ENCODE data around the gene MANBA. TPM values are rescaled to one million over a fixed set of nuclear protein-coding genes. Genes with fewer than 3 reads are reported as not detected.

Gene MANBA
- polyA plus RNA-seq, 1 donor: 25.3 TPM

GRCh38 chr4:102642631-102643298 lies 118.0 kb downstream of the MANBA start:
- Histone ChIP-seq H3K4me3 (ENCODE audit: low read length) (no peak overlapping the region), H3K4me1 (ENCODE audit: control insufficient read depth, insufficient read depth, low read length) (no peaks in the 10 kb centered on the region), H3K9me3 (ENCODE audit: control insufficient read depth, low read depth, low read length) (no peaks in the 10 kb centered on the region), H3K27ac (ENCODE audit: low read length) (no peak overlapping the region), H3K36me3 (ENCODE audit: control insufficient read depth, insufficient read depth, low read length) (peaks cover 14% of the 10 kb centered on the region), H3K27me3 (ENCODE audit: control insufficient read depth, insufficient read depth, low read length) (no peaks in the 10 kb centered on the region)
- DNase-seq: no peak
- 100% methylated on average over 1 of the region's 5 CpGs for WGBS (ENCODE audit: insufficient coverage, low lambda C conversion rate)

- Histone ChIP-seq H3K27ac (ENCODE audit: low read length) (no peak overlapping the region), H3K27me3 (ENCODE audit: control insufficient read depth, insufficient read depth, low read length) (no peaks in the 10 kb centered on the region), H3K4me3 (ENCODE audit: low read length) (no peak overlapping the region)
Observed at GRCh38 chr4:102641793-102642192, 119.0 kb downstream of the MANBA start.

GRCh38 chr4:102640669-102641068 lies 120.1 kb downstream of the MANBA start:
- no peak overlapping the region for H3K4me3 ChIP-seq (ENCODE audit: low read length)
- WGBS (ENCODE audit: insufficient coverage, low lambda C conversion rate): 100% methylated on average over 3 of the region's 4 CpGs
- no peaks in the 10 kb centered on the region for H3K9me3 ChIP-seq (ENCODE audit: control insufficient read depth, low read depth, low read length)
- H3K27ac ChIP-seq (ENCODE audit: low read length): no peak overlapping the region
- no peak for DNase-seq
- no peaks in the 10 kb centered on the region for H3K4me1 ChIP-seq (ENCODE audit: control insufficient read depth, insufficient read depth, low read length)
- peaks cover 12% of the 10 kb centered on the region for H3K36me3 ChIP-seq (ENCODE audit: control insufficient read depth, insufficient read depth, low read length)
- no peaks in the 10 kb centered on the region for H3K27me3 ChIP-seq (ENCODE audit: control insufficient read depth, insufficient read depth, low read length)

More at GRCh38 chr4:102641793-102642192, 119.0 kb downstream of the MANBA start:
- no peaks in the 10 kb centered on the region for H3K9me3 ChIP-seq (ENCODE audit: control insufficient read depth, low read depth, low read length)
- DNase-seq: no peak
- no peaks in the 10 kb centered on the region for H3K4me1 ChIP-seq (ENCODE audit: control insufficient read depth, insufficient read depth, low read length)
- peaks cover 14% of the 10 kb centered on the region for H3K36me3 ChIP-seq (ENCODE audit: control insufficient read depth, insufficient read depth, low read length)

GRCh38 chr4:102639598-102639997 lies 121.2 kb downstream of the MANBA start:
- Histone ChIP-seq H3K27me3 (ENCODE audit: control insufficient read depth, insufficient read depth, low read length) (no peaks in the 10 kb centered on the region), H3K27ac (ENCODE audit: low read length) (no peak overlapping the region), H3K9me3 (ENCODE audit: control insufficient read depth, low read depth, low read length) (no peaks in the 10 kb centered on the region), H3K4me1 (ENCODE audit: control insufficient read depth, insufficient read depth, low read length) (no peaks in the 10 kb centered on the region), H3K36me3 (ENCODE audit: control insufficient read depth, insufficient read depth, low read length) (peaks cover 12% of the 10 kb centered on the region), H3K4me3 (ENCODE audit: low read length) (no peak overlapping the region)
- DNase-seq: no peak
- WGBS (ENCODE audit: insufficient coverage, low lambda C conversion rate): 100% methylated on average over 1 of the region's 7 CpGs

GRCh38 chr4:102638621-102639020 lies 122.1 kb downstream of the MANBA start:
- Histone ChIP-seq H3K4me3 (ENCODE audit: low read length) (no peak overlapping the region), H3K36me3 (ENCODE audit: control insufficient read depth, insufficient read depth, low read length) (peaks cover 19% of the 10 kb centered on the region), H3K4me1 (ENCODE audit: control insufficient read depth, insufficient read depth, low read length) (no peaks in the 10 kb centered on the region), H3K27me3 (ENCODE audit: control insufficient read depth, insufficient read depth, low read length) (no peaks in the 10 kb centered on the region), H3K9me3 (ENCODE audit: control insufficient read depth, low read depth, low read length) (no peaks in the 10 kb centered on the region), H3K27ac (ENCODE audit: low read length) (no peak overlapping the region)
- no peak for DNase-seq
- 100% methylated on average over 1 of the region's 1 CpG for WGBS (ENCODE audit: insufficient coverage, low lambda C conversion rate)

- Histone ChIP-seq H3K4me3 (ENCODE audit: low read length) (no peak overlapping the region), H3K4me1 (ENCODE audit: control insufficient read depth, insufficient read depth, low read length) (no peaks in the 10 kb centered on the region), H3K27me3 (ENCODE audit: control insufficient read depth, insufficient read depth, low read length) (no peaks in the 10 kb centered on the region), H3K36me3 (ENCODE audit: control insufficient read depth, insufficient read depth, low read length) (peaks cover 19% of the 10 kb centered on the region), H3K9me3 (ENCODE audit: control insufficient read depth, low read depth, low read length) (no peaks in the 10 kb centered on the region), H3K27ac (ENCODE audit: low read length) (no peak overlapping the region)
- no CpG with 5 or more reads among the region's 3 CpGs for WGBS (ENCODE audit: insufficient coverage, low lambda C conversion rate)
- DNase-seq: peak in 1 of 2 donors; percentile 16
Observed at GRCh38 chr4:102637391-102637790, 123.4 kb downstream of the MANBA start.

- Histone ChIP-seq H3K36me3 (ENCODE audit: control insufficient read depth, insufficient read depth, low read length) (peaks cover 11% of the 10 kb centered on the region), H3K9me3 (ENCODE audit: control insufficient read depth, low read depth, low read length) (no peaks in the 10 kb centered on the region)
Observed at GRCh38 chr4:102633100-102633499, 127.7 kb downstream of the MANBA start.

GRCh38 chr4:102632241-102633065 lies 128.3 kb downstream of the MANBA start:
- WGBS (ENCODE audit: insufficient coverage, low lambda C conversion rate): 80% methylated on average over 1 of the region's 6 CpGs
- no peak for DNase-seq
- Histone ChIP-seq H3K9me3 (ENCODE audit: control insufficient read depth, low read depth, low read length) (no peaks in the 10 kb centered on the region), H3K27me3 (ENCODE audit: control insufficient read depth, insufficient read depth, low read length) (no peaks in the 10 kb centered on the region), H3K4me3 (ENCODE audit: low read length) (no peak overlapping the region), H3K4me1 (ENCODE audit: control insufficient read depth, insufficient read depth, low read length) (peaks cover 4% of the 10 kb centered on the region), H3K27ac (ENCODE audit: low read length) (no peak overlapping the region), H3K36me3 (ENCODE audit: control insufficient read depth, insufficient read depth, low read length) (peaks cover 11% of the 10 kb centered on the region)

More at GRCh38 chr4:102633100-102633499, 127.7 kb downstream of the MANBA start:
- H3K4me3 ChIP-seq (ENCODE audit: low read length): no peak overlapping the region
- no peak overlapping the region for H3K27ac ChIP-seq (ENCODE audit: low read length)
- WGBS (ENCODE audit: insufficient coverage, low lambda C conversion rate): 100% methylated on average over 1 of the region's 6 CpGs
- H3K4me1 ChIP-seq (ENCODE audit: control insufficient read depth, insufficient read depth, low read length): peaks cover 4% of the 10 kb centered on the region
- no peaks in the 10 kb centered on the region for H3K27me3 ChIP-seq (ENCODE audit: control insufficient read depth, insufficient read depth, low read length)
- no peak for DNase-seq

- Histone ChIP-seq H3K4me1 (ENCODE audit: control insufficient read depth, insufficient read depth, low read length) (peaks cover 4% of the 10 kb centered on the region), H3K9me3 (ENCODE audit: control insufficient read depth, low read depth, low read length) (no peaks in the 10 kb centered on the region), H3K27me3 (ENCODE audit: control insufficient read depth, insufficient read depth, low read length) (no peaks in the 10 kb centered on the region), H3K36me3 (ENCODE audit: control insufficient read depth, insufficient read depth, low read length) (peaks cover 11% of the 10 kb centered on the region), H3K27ac (ENCODE audit: low read length) (no peak overlapping the region), H3K4me3 (ENCODE audit: low read length) (no peak overlapping the region)
- no peak for DNase-seq
- 100% methylated on average over 1 of the region's 7 CpGs for WGBS (ENCODE audit: insufficient coverage, low lambda C conversion rate)
Observed at GRCh38 chr4:102631616-102632015, 129.2 kb downstream of the MANBA start.

- DNase-seq: no peak
- Histone ChIP-seq H3K4me3 (ENCODE audit: low read length) (no peak overlapping the region), H3K36me3 (ENCODE audit: control insufficient read depth, insufficient read depth, low read length) (peaks cover 11% of the 10 kb centered on the region), H3K27ac (ENCODE audit: low read length) (no peak overlapping the region), H3K27me3 (ENCODE audit: control insufficient read depth, insufficient read depth, low read length) (no peaks in the 10 kb centered on the region), H3K4me1 (ENCODE audit: control insufficient read depth, insufficient read depth, low read length) (peaks cover 13% of the 10 kb centered on the region), H3K9me3 (ENCODE audit: control insufficient read depth, low read depth, low read length) (no peaks in the 10 kb centered on the region)
- 60% methylated on average over 2 of the region's 13 CpGs for WGBS (ENCODE audit: insufficient coverage, low lambda C conversion rate)
Observed at GRCh38 chr4:102629673-102630072, 131.1 kb downstream of the MANBA start.
